Spleen (tissue), 7 donors: ENCODE measurements around the gene PAPPA.

Experiments used
- CTCF ChIP-seq, 11 experiments: fragments of 200-600 bp in 7 of 11; fragments of 450-650 bp in 4 of 11; sonication (generic) in 4 of 11; IDR thresholded peaks in 8 of 11; conservative IDR thresholded peaks in 3 of 11; 1 replicate in 7 of 11; 2 replicates in 4 of 11; pipeline versions ENCODE4 v1.4.0 to v1.8.0; 2016 to 2021; ENCODE audit warnings: antibody characterized with exemption in 11 of 11, inconsistent platforms in 4 of 11, mild to moderate bottlenecking in 1 of 11
- POLR2AphosphoS5 ChIP-seq, 3 donors: sonication (generic); formaldehyde crosslinking; IDR thresholded peaks; one replicate each; pipeline ENCODE4 v1.5.1; 2017; ENCODE audit warnings: antibody characterized with exemption in 3 of 3
- donor health status: DM: no; HTN: no; CAD: no; lungs with moderate emphysema.
- donor health status: DM: no; HTN: no; CAD: no.
- donor health status: DM: no; HTN: no; CAD: no.

- TF ChIP-seq POLR2AphosphoS5 (IDR thresholded peaks at IDR 0.05), result no peak
- TF ChIP-seq CTCF (IDR thresholded peaks at IDR 0.05 in 8 of 11, conservative IDR thresholded peaks at IDR 0.05 in 3 of 11), result no peak
These were observed 2.1 kb downstream of the PAPPA start for GRCh38 chr9:116155698-116156039.
